Esophagus muscularis mucosa (tissue), 4 donors: Measurements from ENCODE around the gene PTTG1IP.

Experiments used
- CTCF ChIP-seq, 3 experiments: fragments of 200-600 bp in 2 of 3; fragments of 450-650 bp in 1 of 3; sonication (generic) in 2 of 3; IDR thresholded peaks; one replicate each; pipeline ENCODE4 v1.5.1; 2017 to 2019; ENCODE audit warnings: antibody characterized with exemption in 3 of 3, mild to moderate bottlenecking in 2 of 3, moderate library complexity in 1 of 3
- EP300 ChIP-seq: sonication (generic); formaldehyde crosslinking; IDR thresholded peaks from one replicate; pipeline ENCODE4 v1.6.1; 2017; ENCODE audit warnings: antibody characterized with exemption
- POLR2A ChIP-seq: fragments of 450-650 bp; IDR thresholded peaks from one replicate; pipeline ENCODE4 v1.6.1; 2017; ENCODE audit warnings: antibody characterized with exemption, moderate library complexity, mild to moderate bottlenecking, low read depth
- POLR2AphosphoS5 ChIP-seq, 2 donors: sonication (generic); formaldehyde crosslinking; IDR thresholded peaks; one replicate each; pipeline ENCODE4 v1.6.1; 2017; ENCODE audit warnings: antibody characterized with exemption in 2 of 2

- TF ChIP-seq CTCF (IDR thresholded peaks at IDR 0.05) (no peak), POLR2A (no peak), EP300 (no peak), POLR2AphosphoS5 (IDR thresholded peaks at IDR 0.05) (no peak)
These were observed 18.1 kb upstream of the PTTG1IP start for GRCh38 chr21:44891631-44892031.
